HPDE6-E6E7 (cell line): ENCODE results near the gene ANKRD33B.
A peak's percentile ranks its signal among the peaks of the same experiment; 100 is the strongest.
"Not testable (repeated sequence)": the region's sequence is repeated elsewhere in the genome, so short reads cannot be mapped to it uniquely, and the experiment has no call there.

Experiments used
- DNase-seq: peaks from one replicate; pipeline ENCODE4 v3.0.0; 2011; ENCODE audit warnings: missing footprints; ENCODE audit errors: extremely low spot score

The ANKRD33B gene

GRCh38 chr5:10556893-10557746 lies 6.8 kb upstream of the ANKRD33B start:
- no peak for DNase-seq

DNA sequence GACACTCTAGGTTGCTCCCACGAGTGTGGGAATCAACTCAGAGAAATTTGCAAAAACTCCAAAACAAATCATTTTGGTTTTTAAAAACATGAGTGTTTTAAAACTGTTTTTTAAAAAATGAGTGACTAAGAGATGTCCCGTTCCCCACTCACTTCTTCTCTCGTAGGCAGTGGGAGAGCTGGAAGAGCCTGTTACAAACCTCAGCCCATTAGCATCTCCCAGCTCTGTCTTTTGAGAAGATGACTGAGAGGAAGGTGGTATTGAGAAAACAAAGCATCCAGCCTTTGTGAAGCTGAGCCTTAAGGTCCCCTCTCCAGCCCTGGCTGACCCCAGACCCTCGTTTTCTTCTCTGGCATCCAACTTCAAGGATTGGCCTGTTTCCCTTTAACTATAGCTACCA lies 4.7 kb upstream of the ANKRD33B start:
- no peak for DNase-seq

DNA sequence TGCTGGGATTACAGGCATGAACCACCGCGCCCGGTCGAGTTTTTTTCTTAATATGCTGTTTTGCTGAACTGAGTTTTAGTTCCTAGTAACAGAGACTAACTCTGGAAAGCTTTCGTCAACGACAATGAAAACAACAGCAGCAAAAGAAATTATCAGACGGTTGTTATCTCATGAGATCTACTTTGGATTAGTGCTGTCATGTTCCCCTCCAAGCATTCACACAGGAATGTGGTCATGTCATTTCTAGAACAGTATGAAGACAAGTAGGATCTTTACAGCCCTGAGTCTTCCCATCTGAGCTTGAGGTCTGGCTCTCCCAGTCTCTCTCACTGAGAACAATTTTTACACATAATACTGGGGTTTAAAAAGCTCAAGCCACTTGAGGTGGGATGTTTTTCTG lies 4.0 kb upstream of the ANKRD33B start:
- DNase-seq = no peak

DNA sequence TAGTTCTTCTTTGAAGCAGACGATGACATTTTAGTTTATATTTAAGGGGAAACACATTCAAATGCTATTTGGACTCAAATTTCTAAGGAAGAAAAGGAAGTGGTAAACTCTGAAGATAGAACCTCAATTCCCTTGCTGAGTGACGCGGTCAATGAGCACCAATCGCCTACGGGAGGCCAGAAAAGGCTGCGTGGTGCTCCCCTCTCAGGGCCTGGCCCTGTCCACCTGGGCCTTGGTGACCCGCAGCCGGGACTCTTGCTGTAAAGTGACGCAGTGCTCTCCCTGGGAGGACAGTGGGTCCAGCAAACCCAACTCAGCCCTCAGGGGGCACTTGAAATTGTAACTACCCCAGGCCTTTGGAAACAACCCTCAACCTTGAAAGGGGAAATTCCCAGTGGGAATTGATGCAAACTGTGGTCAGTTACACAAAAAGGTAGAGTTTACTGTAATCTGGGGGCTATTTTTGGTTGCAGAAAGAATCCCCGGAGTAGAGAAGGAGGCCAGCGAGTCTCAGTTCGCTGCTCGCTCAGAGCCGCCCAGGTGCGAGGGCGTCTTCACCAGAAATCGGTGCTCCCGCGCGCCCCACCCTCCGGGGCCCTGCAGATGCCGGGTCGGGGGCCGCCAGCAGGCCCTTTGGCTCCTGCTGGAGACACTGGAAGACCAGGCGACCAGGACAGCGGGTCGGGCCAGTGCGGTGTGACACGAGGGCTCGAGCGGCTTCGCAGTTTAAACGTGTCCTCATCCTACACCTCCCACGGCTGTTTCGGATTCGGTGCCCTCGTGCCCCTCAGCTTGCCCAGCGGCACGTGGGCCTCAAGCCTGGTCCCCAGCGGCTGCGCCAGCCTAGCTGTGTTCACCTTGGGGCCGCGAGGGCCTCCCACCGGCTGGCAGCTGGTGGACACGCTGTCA lies 1.4 kb upstream of the ANKRD33B start:
- no peak for DNase-seq

DNA sequence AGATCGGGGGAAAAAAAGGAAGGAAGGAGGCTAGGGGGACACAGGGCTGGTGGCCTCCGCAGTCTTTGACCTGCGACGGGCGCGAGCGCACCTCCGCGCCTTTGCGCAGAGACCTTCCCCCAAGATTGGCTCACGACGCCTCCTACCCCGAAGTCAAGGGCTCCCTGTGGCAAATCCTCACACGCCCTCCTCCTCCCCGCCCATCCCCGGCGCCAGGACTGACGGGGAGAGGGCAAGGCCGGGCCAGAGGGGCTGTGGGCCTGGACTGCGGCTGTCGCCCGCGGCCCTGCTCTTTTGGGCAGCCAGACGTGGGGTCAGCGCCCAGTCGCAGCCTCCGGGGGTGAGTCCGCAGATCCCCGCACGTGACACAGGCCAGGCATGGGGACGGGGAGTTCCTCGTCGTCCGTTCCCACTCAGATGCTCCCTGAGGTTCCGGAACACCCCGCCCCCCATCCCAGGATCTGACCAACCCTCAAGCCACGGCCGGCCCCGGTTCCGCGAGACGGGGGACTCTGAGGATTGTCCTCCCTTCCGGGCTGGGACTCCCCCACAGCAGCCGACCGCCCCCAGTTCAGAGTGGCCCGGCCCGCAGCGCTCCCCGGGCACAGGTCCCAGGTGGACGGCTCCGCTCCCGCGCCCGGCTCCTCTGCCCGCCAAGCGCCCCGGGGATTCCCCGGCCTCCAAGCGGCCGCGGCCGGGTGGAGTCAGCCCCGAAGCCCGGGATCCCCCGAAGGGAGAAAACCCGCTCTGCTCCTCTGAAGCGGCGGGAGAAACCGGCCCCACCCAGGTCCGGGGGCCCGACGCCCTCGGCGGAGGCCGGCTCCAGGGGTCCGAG lies 543 bp upstream of the ANKRD33B start:
- DNase-seq = peak; percentile 56

DNA sequence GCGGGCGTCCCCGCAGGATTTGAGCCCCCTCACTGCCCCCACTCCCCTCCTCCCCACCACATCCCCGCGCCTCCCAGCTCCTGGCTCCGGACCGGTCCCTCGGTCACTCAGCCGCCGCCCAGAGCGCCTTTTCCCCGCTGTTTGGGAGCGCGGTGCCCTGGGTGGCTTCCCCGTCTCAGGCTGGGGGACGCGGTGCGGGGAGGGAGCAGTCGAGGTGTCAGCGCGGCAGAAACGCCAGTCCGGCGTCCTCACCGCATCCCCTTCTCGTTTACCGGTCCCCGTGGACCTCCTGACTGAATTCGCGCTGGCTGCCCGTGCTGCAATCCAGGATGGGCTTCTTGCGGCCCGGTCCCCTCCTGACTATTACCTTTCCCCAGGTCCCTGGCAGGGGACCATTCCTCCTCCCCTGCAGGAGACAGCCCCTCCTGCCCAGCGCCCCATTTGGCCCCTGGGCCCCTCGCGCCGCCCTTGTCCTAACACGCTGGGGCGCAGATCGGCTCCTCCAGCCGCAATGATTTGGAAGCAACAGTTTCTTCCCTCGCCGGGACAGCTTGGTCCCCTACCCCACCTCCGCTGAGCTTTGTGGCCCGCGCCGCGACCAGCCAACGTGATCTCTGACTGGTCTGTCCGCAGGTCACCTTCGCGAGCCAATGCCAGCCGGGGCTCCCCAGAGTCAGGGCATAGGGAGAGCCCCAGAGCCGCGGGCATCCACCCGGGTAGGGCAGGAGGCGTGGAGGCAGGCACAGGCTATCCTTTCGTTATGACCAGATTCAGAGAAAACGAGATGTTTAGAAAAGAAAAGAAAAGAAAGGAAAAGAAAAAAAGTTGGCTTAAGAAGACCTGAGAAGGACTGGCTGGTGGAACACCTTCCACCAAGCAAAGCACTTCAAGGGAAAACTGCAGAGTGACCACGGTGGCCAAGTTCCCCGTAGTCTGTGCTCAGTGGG lies 1.2 kb downstream of the ANKRD33B start:
- no peak for DNase-seq

- DNase-seq = no peak
Measured at GRCh38 chr5:10565785-10566542, 2.1 kb downstream of the ANKRD33B start.

GRCh38 chr5:10566543-10567068 lies 2.7 kb downstream of the ANKRD33B start:
- DNase-seq = no peak

- no peak for DNase-seq
Measured at GRCh38 chr5:10567121-10567591, 3.3 kb downstream of the ANKRD33B start.

- DNase-seq = no peak
Measured at GRCh38 chr5:10567781-10568321, 4.0 kb downstream of the ANKRD33B start.

DNA sequence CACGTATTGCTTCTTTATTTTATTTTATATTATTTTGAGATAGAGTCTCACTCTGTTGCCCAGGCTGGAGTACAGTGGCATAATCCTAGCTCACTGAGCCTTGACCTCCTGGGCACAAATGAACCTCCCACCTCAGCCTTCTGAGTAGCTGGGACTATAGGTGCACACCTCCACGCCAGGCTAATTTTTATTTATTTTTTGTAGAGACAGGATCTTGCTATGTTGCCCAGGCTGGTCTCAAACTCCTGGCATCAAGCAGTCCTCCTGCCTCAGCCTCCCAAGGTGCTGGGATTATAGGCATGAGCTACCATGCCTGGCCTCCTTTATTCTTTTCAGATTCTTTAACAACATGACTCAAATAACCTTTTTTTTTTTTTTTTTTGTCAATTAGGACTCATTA lies 6.7 kb downstream of the ANKRD33B start:
- not testable (repeated sequence) for DNase-seq

DNA sequence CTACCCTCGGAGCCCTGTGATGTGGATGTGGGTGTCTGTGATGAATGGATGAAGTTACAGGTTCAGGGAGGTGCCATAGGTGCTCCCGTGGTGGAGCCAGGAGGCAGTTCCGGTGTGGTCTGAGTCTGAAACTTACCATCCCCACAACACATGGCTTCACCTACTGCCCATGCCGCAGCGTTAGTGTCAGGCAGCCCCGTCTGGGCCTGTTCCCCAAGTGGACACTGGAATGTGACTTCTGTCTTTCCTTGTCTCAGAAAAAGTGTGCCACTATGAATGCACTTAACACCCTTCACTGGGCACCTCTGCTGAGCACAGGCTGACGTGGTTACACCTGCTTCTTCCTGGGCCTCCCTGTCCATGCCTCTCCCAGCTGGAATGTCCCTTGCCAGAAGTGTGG lies 8.6 kb downstream of the ANKRD33B start:
- DNase-seq = no peak

DNA sequence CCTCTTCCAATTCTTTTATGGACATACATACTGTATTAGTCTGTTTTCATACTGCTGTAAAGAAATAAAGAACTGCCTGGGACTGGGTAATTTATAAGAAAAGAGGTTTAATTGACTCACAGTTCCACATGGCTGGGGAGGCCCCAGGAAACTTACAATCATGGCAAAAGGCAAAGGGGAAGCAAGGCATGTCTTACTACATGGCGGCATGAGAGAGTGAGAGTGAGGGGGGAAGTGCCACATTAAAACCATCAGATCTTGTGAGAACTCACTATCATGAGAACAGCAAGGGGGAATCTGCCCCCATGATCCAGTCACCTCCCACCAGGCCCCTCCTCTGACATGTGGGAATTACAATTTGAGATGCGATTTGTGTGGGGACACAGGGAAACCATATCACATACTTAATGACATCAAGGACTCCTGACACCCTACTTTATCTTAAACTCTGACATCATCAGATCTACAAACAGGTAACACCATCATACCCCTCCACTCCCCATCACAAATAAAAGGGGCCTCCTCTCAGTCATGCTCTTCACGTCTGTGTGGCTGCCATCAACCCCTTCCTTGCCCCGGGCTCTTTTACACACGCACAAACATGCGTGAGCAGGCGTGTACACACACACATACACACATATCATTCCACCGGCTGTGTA lies 9.7 kb downstream of the ANKRD33B start:
- DNase-seq = no peak

GRCh38 chr5:10574879-10575278 lies 11.0 kb downstream of the ANKRD33B start:
- DNase-seq = not testable (repeated sequence)

DNA sequence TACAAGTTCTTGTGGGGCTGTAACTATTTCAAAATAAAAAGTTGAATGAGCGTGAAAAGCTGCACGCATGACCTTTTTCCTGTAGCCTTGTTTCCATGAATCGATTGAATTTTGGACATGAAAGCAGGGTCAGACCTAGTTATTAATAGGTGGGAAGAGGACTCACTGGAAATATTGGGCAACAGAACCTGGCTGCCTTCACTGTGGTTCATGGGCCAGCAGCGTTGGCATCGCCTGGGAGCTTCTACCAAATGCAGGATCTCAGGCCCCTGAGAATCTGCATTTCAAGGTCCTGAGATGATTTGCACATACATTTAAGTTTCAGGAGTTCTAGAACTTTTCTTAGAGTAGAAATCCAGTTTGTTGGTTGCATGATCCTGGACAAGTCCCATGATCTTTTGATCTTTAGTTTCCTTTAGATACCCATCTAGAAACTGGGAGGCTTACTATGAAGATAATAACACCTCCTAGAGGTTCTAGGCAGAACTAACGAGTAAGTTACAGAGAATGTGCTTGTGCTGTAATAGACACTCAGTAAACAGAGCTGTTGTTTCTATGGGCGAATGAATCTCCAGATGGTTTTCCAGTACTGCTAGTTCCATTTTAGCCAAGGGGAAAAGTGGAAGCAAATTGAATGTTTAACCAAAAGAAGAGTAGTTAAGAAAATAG lies 12.4 kb downstream of the ANKRD33B start:
- no peak for DNase-seq

- no peak for DNase-seq
Measured at GRCh38 chr5:10576790-10577189, 12.9 kb downstream of the ANKRD33B start.

- no peak for DNase-seq
Measured at GRCh38 chr5:10577371-10578292, 13.8 kb downstream of the ANKRD33B start.
